H1 (cell line): Measurements from ENCODE around the gene RB1.

Experiments used
- CREB1 ChIP-seq: IDR thresholded peaks from 2 replicates; pipeline ENCODE4 v1.6.1; 2012; ENCODE audit warnings: inconsistent platforms
- FOSL1 ChIP-seq: IDR thresholded peaks from 2 replicates; pipeline ENCODE4 v1.6.1; 2011; ENCODE audit warnings: mild to moderate bottlenecking, low read depth, low read length, moderate library complexity; ENCODE audit not compliant: insufficient read depth
- POLR2A ChIP-seq, 2 experiments: IDR thresholded peaks; 1 replicate in 1 of 2; 2 replicates in 1 of 2; pipeline ENCODE4 v1.6.1; 2011; ENCODE audit warnings: low read depth in 2 of 2, low read length in 2 of 2, mild to moderate bottlenecking in 2 of 2; ENCODE audit errors: control extremely low read depth in 1 of 2
- POLR2AphosphoS5 ChIP-seq: IDR thresholded peaks from 2 replicates; pipeline ENCODE4 v1.6.1; 2011; ENCODE audit warnings: low read depth, low read length
- SRF ChIP-seq: IDR thresholded peaks from 2 replicates; pipeline ENCODE4 v1.6.1; 2011; ENCODE audit warnings: mild to moderate bottlenecking, low read depth, low read length, moderate library complexity
- TF ChIP-seq, protein P1 (sequence below), 3 experiments: IDR thresholded peaks; 1 replicate in 2 of 3; 2 replicates in 1 of 3; pipeline versions ENCODE4 v1.5.1 to v1.6.1; 2011; ENCODE audit warnings: low read length in 3 of 3, mild to moderate bottlenecking in 3 of 3, inconsistent platforms in 2 of 3, low read depth in 1 of 3, moderate library complexity in 1 of 3; ENCODE audit not compliant: insufficient read depth in 1 of 3; ENCODE audit errors: control extremely low read depth in 1 of 3

DNA sequence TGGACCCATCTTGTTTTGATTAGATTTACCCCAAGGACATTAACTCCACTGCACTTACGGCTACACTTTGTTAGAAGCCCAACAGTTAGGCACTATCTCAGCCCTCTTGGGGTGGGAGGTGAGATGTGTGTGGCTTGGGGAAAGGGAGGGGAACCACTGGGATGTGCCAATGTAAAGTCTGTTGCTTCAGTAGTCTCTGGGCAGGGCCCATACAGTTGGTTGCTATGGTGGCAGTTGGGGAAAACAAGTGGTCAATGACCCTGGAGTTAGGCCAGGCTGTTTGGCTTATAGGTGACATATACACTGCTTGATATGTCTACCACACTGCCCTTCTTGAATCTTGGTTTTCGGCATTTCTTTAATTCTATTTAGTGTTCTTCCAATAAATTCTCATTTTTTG is 8.9 kb upstream of the RB1 start:
- TF ChIP-seq, protein P1, sequence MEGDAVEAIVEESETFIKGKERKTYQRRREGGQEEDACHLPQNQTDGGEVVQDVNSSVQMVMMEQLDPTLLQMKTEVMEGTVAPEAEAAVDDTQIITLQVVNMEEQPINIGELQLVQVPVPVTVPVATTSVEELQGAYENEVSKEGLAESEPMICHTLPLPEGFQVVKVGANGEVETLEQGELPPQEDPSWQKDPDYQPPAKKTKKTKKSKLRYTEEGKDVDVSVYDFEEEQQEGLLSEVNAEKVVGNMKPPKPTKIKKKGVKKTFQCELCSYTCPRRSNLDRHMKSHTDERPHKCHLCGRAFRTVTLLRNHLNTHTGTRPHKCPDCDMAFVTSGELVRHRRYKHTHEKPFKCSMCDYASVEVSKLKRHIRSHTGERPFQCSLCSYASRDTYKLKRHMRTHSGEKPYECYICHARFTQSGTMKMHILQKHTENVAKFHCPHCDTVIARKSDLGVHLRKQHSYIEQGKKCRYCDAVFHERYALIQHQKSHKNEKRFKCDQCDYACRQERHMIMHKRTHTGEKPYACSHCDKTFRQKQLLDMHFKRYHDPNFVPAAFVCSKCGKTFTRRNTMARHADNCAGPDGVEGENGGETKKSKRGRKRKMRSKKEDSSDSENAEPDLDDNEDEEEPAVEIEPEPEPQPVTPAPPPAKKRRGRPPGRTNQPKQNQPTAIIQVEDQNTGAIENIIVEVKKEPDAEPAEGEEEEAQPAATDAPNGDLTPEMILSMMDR (IDR thresholded peaks at IDR 0.05; ENCODE audit: control extremely low read depth in 1 of 3, insufficient read depth in 1 of 3, low read depth in 1 of 3, low read length in 3 of 3): no peak
- no peak for TF ChIP-seq POLR2AphosphoS5
- no peak for TF ChIP-seq CREB1
- TF ChIP-seq SRF: no peak
- no peak for TF ChIP-seq FOSL1
- TF ChIP-seq POLR2A (IDR thresholded peaks at IDR 0.05; ENCODE audit: control extremely low read depth in 1 of 2, low read depth in 2 of 2, low read length in 2 of 2): no peak
